Esophagus squamous epithelium (tissue), 4 donors: Measurements from ENCODE around the gene PRSS56.

Experiments used
- POLR2A ChIP-seq, 4 donors: fragments of 450-650 bp; IDR thresholded peaks; one replicate each; pipeline ENCODE4 v1.6.1; 2017; ENCODE audit warnings: antibody characterized with exemption in 4 of 4, mild to moderate bottlenecking in 4 of 4, moderate library complexity in 3 of 4
- TF ChIP-seq, protein P1 (sequence below), 6 experiments: fragments of 450-650 bp in 4 of 6; fragments of 200-600 bp in 2 of 6; sonication (generic) in 2 of 6; IDR thresholded peaks; one replicate each; pipeline ENCODE4 v1.5.1; 2016 to 2019; ENCODE audit warnings: antibody characterized with exemption in 6 of 6, mild to moderate bottlenecking in 4 of 6, moderate library complexity in 4 of 6

- TF ChIP-seq, protein P1, sequence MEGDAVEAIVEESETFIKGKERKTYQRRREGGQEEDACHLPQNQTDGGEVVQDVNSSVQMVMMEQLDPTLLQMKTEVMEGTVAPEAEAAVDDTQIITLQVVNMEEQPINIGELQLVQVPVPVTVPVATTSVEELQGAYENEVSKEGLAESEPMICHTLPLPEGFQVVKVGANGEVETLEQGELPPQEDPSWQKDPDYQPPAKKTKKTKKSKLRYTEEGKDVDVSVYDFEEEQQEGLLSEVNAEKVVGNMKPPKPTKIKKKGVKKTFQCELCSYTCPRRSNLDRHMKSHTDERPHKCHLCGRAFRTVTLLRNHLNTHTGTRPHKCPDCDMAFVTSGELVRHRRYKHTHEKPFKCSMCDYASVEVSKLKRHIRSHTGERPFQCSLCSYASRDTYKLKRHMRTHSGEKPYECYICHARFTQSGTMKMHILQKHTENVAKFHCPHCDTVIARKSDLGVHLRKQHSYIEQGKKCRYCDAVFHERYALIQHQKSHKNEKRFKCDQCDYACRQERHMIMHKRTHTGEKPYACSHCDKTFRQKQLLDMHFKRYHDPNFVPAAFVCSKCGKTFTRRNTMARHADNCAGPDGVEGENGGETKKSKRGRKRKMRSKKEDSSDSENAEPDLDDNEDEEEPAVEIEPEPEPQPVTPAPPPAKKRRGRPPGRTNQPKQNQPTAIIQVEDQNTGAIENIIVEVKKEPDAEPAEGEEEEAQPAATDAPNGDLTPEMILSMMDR (IDR thresholded peaks at IDR 0.05), result no peak
- TF ChIP-seq POLR2A (IDR thresholded peaks at IDR 0.05), result no peak
Observed at GRCh38 chr2:232476045-232476444, 44.1 kb upstream of the PRSS56 start.
